NCI-H774 (cell line): ENCODE data around the gene RNF215.
"Not testable (repeated sequence)": the region's sequence is repeated elsewhere in the genome, so short reads cannot be mapped to it uniquely, and the experiment has no call there.

ENCODE experiments used
- DNase-seq: peaks from one replicate; lab custom pipeline; 2025; lab: John Stamatoyannopoulos, UW

RNF215 gene

GRCh38 chr22:30421695-30422480 is 34.7 kb upstream of the RNF215 start:
- DNase-seq: no peak

GRCh38 chr22:30420347-30421125 is 33.3 kb upstream of the RNF215 start:
- no peak for DNase-seq

- no peak for DNase-seq
These were observed 29.6 kb upstream of the RNF215 start for GRCh38 chr22:30416837-30417236.

DNA sequence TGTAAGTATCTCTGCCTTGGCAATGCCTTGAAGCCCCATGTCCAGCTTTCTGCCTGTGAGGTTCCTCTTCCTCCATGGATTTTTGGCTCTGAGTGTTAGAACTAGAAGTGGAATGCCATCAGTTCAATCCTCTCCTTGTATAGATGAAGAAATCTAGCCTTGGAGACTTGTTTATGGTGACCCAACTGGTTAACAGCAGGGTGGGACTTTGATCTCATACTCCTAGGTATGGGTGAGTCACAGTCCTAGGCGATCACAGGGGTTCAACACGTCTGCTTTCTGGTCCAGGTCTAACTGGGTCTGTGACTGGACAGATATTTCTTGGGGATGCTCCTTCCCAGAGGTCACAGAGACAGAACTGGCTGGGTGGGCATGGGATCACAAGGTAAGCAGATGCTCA is 29.2 kb upstream of the RNF215 start:
- no peak for DNase-seq

GRCh38 chr22:30414525-30415047 is 27.4 kb upstream of the RNF215 start:
- DNase-seq: no peak

DNA sequence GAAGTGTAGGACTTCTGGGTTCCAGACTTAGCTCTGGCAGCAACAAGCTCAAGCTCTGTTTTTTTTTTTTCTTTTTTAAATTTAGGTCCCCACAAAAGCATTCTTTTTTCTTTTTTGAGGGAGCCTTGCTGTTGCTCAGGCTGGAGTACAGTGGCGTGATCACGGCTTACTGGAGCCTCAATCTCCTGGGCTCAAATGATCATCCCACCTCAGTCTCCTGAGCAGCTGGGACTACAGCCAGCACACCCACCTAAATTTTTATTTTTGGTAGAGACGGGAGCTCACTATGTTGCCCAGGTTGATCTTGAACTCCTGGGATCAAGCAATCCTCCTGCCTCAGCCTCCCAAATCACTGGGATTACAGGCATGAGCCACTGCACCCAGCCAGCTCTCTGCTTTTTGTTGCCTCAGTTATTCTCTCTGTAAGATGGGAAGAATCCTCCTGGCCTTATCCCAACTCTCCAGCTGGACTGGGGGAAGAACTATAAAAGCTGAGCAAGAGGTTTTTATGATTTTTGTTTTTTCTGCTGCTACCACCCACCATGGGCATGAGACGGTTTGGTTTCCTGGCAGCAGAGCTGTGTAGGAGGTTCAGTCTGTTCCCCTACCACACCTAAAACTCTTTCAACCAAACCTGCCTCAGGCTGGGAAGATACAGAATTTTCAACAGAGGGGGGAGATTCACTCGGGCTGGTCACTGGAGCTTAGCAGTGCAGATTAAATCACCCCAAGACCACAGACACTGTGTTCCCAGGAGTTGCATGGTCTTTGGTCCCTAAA is 26.7 kb upstream of the RNF215 start:
- DNase-seq: no peak

DNA sequence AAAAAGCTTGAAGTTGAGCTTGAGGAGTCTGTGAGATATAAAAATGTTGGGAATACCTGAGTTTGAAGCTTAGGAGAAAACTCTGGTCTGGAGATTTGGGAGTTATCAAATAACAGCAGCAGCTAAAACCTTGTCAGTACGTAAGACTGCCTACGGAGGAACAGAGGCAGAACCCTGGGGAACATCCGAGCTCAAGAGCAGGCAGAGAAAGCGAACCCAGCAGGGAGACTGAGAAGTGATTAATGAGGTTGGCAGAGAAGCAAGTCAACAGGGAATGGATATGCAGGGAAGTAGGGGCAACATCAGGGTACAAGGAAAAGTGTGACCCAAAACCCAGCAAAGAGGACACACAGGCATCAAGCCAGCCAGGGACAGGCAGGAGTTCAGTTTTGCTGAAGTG is 25.8 kb upstream of the RNF215 start:
- no peak for DNase-seq

GRCh38 chr22:30411780-30412179 is 24.6 kb upstream of the RNF215 start:
- DNase-seq: no peak

- no peak for DNase-seq
These were observed 21.3 kb upstream of the RNF215 start for GRCh38 chr22:30408388-30409102.

- DNase-seq: no peak
These were observed 19.2 kb upstream of the RNF215 start for GRCh38 chr22:30406400-30406799.

GRCh38 chr22:30405731-30406130 is 18.5 kb upstream of the RNF215 start:
- DNase-seq: no peak

- no peak for DNase-seq
These were observed 17.1 kb upstream of the RNF215 start for GRCh38 chr22:30404307-30404706.

DNA sequence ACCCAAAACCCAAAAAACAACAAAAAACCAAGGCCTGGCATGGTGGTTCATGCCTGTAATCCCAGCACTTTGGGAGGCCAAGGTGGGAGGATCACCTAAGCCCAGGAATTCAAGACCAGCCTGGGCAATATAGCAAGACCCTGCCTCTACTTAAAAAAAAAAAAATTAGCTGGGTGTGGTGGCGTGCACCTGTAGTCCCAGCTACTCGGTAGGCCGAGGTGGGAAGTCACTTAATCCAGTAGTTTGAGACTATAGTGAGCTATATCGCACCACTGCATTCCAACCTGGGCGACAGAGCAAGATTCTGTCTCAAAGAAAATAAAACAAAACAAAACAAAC is 15.5 kb upstream of the RNF215 start:
- DNase-seq: not testable (repeated sequence)

- DNase-seq: no peak
These were observed 15.0 kb upstream of the RNF215 start for GRCh38 chr22:30402028-30402765.

GRCh38 chr22:30401024-30401423 is 13.8 kb upstream of the RNF215 start:
- DNase-seq: not testable (repeated sequence)

DNA sequence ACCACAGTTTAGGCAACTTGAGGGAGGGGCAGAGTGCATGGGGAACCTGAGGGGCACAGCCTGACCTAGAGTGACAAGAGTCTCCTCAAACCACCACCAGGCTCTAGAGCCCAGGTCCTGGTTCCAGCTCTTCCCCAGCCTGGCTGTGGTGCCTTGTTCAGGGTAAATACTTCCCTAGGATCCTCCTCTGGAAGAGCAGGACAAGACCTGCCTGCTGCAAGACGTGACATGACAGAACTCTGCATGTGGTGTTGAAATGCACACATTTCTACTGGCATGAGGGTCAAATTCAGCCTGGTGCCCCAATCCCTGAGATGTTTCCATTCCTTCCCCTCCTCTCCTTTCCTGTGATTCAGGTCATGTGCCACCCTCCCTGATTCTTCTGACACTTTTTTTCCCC is 12.9 kb upstream of the RNF215 start:
- DNase-seq: no peak

GRCh38 chr22:30399718-30400117 is 12.5 kb upstream of the RNF215 start:
- DNase-seq: no peak

DNA sequence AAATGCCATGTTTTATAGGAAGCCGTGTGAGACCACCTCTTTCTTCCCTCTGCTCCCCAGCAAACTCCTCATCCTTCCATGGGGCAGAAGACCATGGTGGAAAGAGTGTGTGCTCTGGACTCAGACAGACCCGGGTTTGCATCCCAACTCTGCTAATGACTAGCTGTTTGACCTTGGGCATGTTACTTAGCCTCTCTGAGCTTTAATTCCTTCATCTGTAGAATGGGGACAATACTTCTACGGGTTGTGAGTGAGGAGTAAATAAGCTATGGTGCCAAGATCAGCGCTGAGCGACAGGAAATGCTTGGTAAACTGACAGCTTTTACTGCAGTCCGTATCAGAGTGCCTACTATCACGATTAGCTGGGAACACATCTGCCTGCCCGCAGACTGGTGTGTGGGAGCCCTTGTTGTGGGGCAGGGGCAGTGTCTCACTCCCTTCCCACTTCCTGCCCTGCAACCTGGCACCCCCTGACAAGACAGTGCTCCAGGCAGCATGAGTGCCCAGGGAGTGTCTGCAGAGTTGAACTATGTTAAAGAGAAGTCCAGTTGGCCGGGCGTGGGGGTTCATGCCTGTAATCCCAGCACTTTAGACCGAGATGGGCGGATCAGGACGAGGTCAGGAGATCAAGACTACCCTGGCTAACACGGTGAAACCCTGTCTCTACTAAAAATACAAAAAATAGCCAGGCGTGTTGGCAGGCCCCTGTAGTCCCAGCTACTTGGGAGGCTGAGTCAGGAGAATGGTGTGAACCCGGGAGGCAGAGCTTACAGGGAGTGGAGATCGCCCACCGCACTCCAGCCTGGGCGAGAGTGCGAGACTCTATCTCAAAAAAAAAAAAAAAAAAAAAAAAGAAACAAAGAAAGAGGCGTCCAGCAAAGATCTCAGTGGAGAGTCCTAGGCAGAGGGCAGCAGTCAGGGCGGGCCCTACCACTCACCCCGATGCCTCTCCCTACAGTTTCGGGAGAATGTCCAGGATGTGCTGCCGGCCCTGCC is 11.8 kb upstream of the RNF215 start:
- no peak for DNase-seq

GRCh38 chr22:30397656-30398635 is 10.7 kb upstream of the RNF215 start:
- DNase-seq: no peak
